Measurements from ENCODE around the gene CIB1.

DNA sequence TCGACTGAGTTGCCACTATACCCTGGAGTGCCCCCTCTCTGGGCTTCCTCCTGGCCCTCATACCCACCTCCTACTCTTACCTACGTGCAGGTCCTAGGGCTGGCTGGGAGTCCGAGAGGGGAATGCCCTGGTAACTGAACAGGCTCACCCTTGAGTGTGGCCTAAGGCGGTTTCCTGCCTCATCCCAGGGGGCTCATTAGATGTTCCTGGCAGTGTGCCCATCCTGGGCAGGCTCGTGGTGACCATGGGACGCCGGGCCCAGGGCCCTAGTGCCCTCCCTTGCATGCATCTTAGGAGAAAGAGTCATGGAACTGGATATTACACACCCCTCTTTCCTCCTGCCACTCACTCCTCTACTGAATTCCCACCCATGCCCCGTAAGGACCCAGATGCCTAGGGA is 29.8 kb downstream of the CIB1 start:
- TF ChIP-seq FOSL2 (IDR thresholded peaks at IDR 0.05) (no peak), FOSL2 (CRISPR knock-in tag; IDR thresholded peaks at IDR 0.05) (no peak), PHF8 (IDR thresholded peaks at IDR 0.05; ENCODE audit: borderline replicate concordance, low read depth) (no peak), POLR2AphosphoS2 (conservative IDR thresholded peaks at IDR 0.05; ENCODE audit: low read length) (no peak), NPAS2 (CRISPR knock-in tag; IDR thresholded peaks at IDR 0.05; ENCODE audit: borderline replicate concordance) (no peak), ELK1 (IDR thresholded peaks at IDR 0.05; ENCODE audit: low read depth, low read length) (no peak)

Data from A549 (cell line).